GM12875 (cell line): ENCODE data around the gene SPPL3.

Experiments used
- H3K4me3 ChIP-seq: one replicate; pipeline ENCODE4 v1.5.1; 2011; ENCODE audit warnings: low read depth, low read length, control low read depth
- CTCF ChIP-seq: IDR thresholded peaks from 2 replicates; pipeline ENCODE4 v1.5.1; 2011; ENCODE audit warnings: low read depth, mild to moderate bottlenecking, control low read depth, inconsistent platforms, low read length, moderate library complexity, borderline replicate concordance; ENCODE audit not compliant: insufficient read depth

Gene SPPL3

DNA sequence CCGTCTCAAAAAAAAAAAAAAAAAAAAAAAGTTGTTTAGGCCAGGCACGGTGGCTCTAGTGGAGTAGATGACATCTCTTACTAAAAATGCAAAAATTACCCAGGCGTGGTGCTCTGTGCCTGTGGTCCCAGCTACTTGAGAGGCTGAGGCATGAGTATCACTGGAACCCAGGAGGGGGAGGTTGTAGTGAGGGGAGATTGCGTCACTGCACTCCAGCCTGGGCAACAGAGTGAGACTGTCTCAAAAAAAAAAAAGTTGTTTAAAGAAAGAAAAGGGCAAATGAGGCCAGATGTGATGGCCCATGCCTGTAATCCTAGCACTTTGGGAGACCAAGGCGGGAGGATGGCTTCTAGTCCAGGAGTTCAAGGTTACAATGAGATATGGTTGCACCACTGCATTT is 36.6 kb upstream of the SPPL3 start:
- no peak overlapping the region for H3K4me3 ChIP-seq
- no peak for TF ChIP-seq CTCF

- TF ChIP-seq CTCF = no peak
- no peak overlapping the region for H3K4me3 ChIP-seq
Measured at GRCh38 chr12:120940006-120940405, 35.8 kb upstream of the SPPL3 start.

GRCh38 chr12:120939523-120939922 is 35.4 kb upstream of the SPPL3 start:
- TF ChIP-seq CTCF = no peak
- no peak overlapping the region for H3K4me3 ChIP-seq

DNA sequence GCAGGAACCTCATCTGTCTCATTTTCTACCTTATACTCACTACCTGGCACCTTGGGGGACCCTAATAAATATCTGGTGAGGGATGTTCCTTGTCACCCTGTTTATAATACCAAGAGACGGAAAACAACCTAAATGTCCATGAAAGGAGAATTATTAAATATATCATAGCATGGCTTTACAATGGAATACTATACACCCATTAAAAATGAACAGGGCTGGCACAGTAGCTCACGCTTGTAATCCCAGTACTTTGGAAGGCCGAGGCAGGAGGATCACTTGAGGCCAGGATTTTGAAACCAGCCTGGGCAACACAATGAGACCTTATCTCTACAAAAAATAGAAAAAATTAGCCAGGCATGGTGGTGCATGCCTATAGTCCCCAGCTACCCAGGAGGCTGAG is 34.3 kb upstream of the SPPL3 start:
- no peak for TF ChIP-seq CTCF
- no peak overlapping the region for H3K4me3 ChIP-seq

DNA sequence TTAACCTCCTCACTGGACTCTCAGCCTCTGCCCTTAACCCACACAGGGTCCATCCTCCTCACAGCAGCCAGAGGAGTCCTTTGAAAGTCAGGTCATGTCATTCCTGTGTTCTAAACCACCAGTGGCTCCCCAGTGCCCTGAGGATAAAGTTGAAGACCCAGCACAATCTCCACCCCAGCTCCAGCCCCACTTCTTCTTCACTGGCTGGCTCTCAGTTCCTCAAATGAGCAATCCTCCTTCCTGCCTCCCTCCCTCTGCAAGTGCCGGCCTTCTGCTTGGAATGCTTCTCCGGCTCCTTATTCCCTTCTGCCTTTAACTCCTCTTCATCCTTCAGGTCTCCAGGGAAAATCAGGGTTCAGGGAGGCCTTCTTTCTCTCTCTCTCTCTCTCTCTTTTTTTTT is 32.0 kb upstream of the SPPL3 start:
- no peak overlapping the region for H3K4me3 ChIP-seq
- no peak for TF ChIP-seq CTCF

DNA sequence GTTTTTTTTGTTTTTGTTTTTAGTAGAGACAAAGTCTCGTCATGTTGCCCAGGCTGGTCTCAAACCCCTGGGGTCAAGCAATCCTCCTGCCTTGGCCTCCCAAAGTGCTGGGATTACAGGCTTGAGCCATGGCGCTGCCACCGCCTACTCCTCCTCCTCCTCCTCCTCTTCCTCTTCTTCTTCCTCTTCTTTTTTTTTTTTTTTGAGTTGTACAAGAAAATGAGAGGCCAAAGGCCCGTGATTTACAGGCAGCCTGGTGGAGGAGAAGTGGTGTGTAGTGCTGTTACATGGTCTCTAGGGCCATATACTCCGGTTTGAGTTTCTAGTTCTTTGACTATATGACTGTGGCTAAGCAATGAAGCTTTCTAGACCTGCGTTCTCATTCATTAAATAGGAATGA is 29.6 kb upstream of the SPPL3 start:
- no peak overlapping the region for H3K4me3 ChIP-seq
- TF ChIP-seq CTCF = no peak

GRCh38 chr12:120932956-120933526 is 28.9 kb upstream of the SPPL3 start:
- no peak overlapping the region for H3K4me3 ChIP-seq
- TF ChIP-seq CTCF = no peak
